Measurements from ENCODE around the gene CXCR1.

GRCh38 chr2:218146056-218146455 is 20.7 kb downstream of the CXCR1 start:
- TF ChIP-seq CTCF (conservative IDR thresholded peaks at IDR 0.05; ENCODE audit: low read depth, low read length) (no peak), EZH2phosphoT487 (IDR thresholded peaks at IDR 0.05; ENCODE audit: borderline replicate concordance, low read length) (no peak)
